ENCODE results near the gene PNPT1. TPM values are rescaled to one million over a fixed set of nuclear protein-coding genes. Genes with fewer than 3 reads are reported as not detected.

The PNPT1 gene
- total and polyA plus RNA-seq, 10 of the 15 experiments (the other 5 are each of a cell fraction or from before 2014, with no cell fraction given): 34.2 to 67.7 (median 43.3) TPM

- intact Hi-C loops (cut with micrococcal nuclease; ENCODE audit: unreplicated experiment): loop anchor here (5.0 to 10.0 kb wide), 3 partner anchors 333 to 1043 kb away; partner anchors contain the start of genes CLHC1 and RPS27A
- peak within 1 kb of the TSS; percentile 98 for H3K9ac ChIP-seq (ENCODE audit: control insufficient read depth, insufficient read depth, low read length)
- peak within 1 kb of the TSS; percentile 94 for H3K27ac ChIP-seq (ENCODE audit: control insufficient read depth, insufficient read depth)
- H4K20me1 ChIP-seq (ENCODE audit: control insufficient read depth, insufficient read depth): 0 out of 2 replicates have a peak, but pooled peaks cover 3% of the 10 kb centered on the region
- no peaks in the 10 kb centered on the region for H3K9me3 ChIP-seq (replicated peaks; ENCODE audit: control insufficient read depth, insufficient read depth, low read length)
- H3K27me3 ChIP-seq (replicated peaks in 1 of 2; ENCODE audit: control insufficient read depth in 2 of 2, insufficient read depth in 2 of 2, low read length in 1 of 2): no peaks in the 10 kb centered on the region
- peak within 1 kb of the TSS; percentile 83 for H3K4me2 ChIP-seq (ENCODE audit: control insufficient read depth, insufficient read depth)
- H2AFZ ChIP-seq (ENCODE audit: control insufficient read depth, low read depth, low read length): peak within 1 kb of the TSS; percentile 90
- WGBS (ENCODE audit: insufficient coverage, insufficient replicate concordance, low lambda C conversion rate, missing lambda C conversion rate): under 1% methylated on average over 82 of the region's 82 CpGs
- H3K4me3 ChIP-seq: peak within 1 kb of the TSS; percentile 89
- DNase-seq (ENCODE audit: low read depth, low spot score) (peak; percentile 98), FAIRE-seq (peak; percentile 99), ATAC-seq (peak; percentile 89)
- H3K36me3 ChIP-seq (ENCODE audit: control insufficient read depth in 2 of 2, insufficient read depth in 2 of 2, low read length in 1 of 2): peaks cover 0 to 13% of the 10 kb centered on the region in 2 experiments; a peak in 1 of 4 replicates
- peaks cover 86% of the 10 kb centered on the region for H3K79me2 ChIP-seq (ENCODE audit: control insufficient read depth, insufficient read depth, low read length)
- RAD21 ChIA-PET (ENCODE audit: unreplicated experiment): interaction anchor here (1.2 to 1.4 kb wide), 2 partner anchors 98 kb away, joined by 5 to 8 read pairs; partner anchors contain the start of gene CFAP36
- in situ Hi-C loops (cut with MboI): no loop called here
- CTCF ChIA-PET: interaction anchor here (0.7 to 1.5 kb wide), 6 partner anchors 18 to 98 kb away, joined by 3 to 4 read pairs (median 3); partner anchors contain the start of gene CFAP36
- POLR2A ChIA-PET: interaction anchor here (0.9 to 3.1 kb wide), 6 partner anchors 8 to 618 kb away, joined by 3 to 23 read pairs (median 4); partner anchors contain the start of gene CFAP36
- TSS peak; percentile 74 for BruUV-seq (replicated peaks)
- SMC1A ChIA-PET (ENCODE audit: uncharacterized antibody, unreplicated experiment): interaction anchor here (0.5 to 2.1 kb wide), 7 partner anchors 9 to 361 kb away, joined by 3 to 9 read pairs (median 3); partner anchors contain the start of gene CFAP36
- peaks cover 3% of the 10 kb centered on the region for H3K4me1 ChIP-seq (ENCODE audit: control insufficient read depth, insufficient read depth, low read length)
- TF ChIP-seq USF1 (IDR thresholded peaks at IDR 0.05; ENCODE audit: borderline replicate concordance, extremely low read length, insufficient read depth, low read depth, low read length) (no peak), POLR2A (IDR thresholded peaks at IDR 0.05; ENCODE audit: low read depth, low read length) (peak; percentile 98), FOS (IDR thresholded peaks at IDR 0.05; ENCODE audit: borderline replicate concordance, extremely low read depth, insufficient read length) (no peak), ZNF622 (IDR thresholded peaks at IDR 0.05) (no peak), YBX1 (IDR thresholded peaks at IDR 0.05) (no peak), SMAD1 (IDR thresholded peaks at IDR 0.05; ENCODE audit: low read depth, partially characterized antibody) (peak; percentile 3), HDAC2 (IDR thresholded peaks at IDR 0.05) (no peak), ZSCAN29 (IDR thresholded peaks at IDR 0.05) (no peak), BCLAF1 (IDR thresholded peaks at IDR 0.05) (no peak), GABPA (IDR thresholded peaks at IDR 0.05; ENCODE audit: low read depth) (peak; percentile 87), IRF4 (IDR thresholded peaks at IDR 0.05; ENCODE audit: low read depth, low read length) (peak; percentile 40; the same call in 1 of the 2 replicates), CEBPB (IDR thresholded peaks at IDR 0.05; ENCODE audit: borderline replicate concordance in 1 of 2, low read depth in 2 of 2, low read length in 2 of 2) (no peak), PAX5 (IDR thresholded peaks at IDR 0.05; ENCODE audit: borderline replicate concordance, low read depth, low read length) (peak; percentile 9; the same call in 1 of the 2 replicates), BHLHE40 (IDR thresholded peaks at IDR 0.05; ENCODE audit: borderline replicate concordance in 1 of 2, low read depth in 2 of 2, low read length in 1 of 2) (peak; percentile 91 to 97), HDAC6 (IDR thresholded peaks at IDR 0.05; ENCODE audit: unreplicated experiment) (no peak), POU2F2 (IDR thresholded peaks at IDR 0.05; ENCODE audit: borderline replicate concordance, low read depth, low read length) (peak; percentile 57; the same call in 1 of the 3 replicates)
- TF ChIP-seq, protein P1, sequence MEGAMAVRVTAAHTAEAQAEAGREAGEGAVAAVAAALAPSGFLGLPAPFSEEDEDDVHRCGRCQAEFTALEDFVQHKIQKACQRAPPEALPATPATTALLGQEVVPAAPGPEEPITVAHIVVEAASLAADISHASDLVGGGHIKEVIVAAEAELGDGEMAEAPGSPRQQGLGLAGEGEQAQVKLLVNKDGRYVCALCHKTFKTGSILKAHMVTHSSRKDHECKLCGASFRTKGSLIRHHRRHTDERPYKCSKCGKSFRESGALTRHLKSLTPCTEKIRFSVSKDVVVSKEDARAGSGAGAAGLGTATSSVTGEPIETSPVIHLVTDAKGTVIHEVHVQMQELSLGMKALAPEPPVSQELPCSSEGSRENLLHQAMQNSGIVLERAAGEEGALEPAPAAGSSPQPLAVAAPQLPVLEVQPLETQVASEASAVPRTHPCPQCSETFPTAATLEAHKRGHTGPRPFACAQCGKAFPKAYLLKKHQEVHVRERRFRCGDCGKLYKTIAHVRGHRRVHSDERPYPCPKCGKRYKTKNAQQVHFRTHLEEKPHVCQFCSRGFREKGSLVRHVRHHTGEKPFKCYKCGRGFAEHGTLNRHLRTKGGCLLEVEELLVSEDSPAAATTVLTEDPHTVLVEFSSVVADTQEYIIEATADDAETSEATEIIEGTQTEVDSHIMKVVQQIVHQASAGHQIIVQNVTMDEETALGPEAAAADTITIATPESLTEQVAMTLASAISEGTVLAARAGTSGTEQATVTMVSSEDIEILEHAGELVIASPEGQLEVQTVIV (IDR thresholded peaks at IDR 0.05; ENCODE audit: borderline replicate concordance, partially characterized antibody): peak; percentile 92
Measured at GRCh38 chr2:55617175-55618024, 76.2 kb downstream of the PNPT1 start, which contains the start of gene PPP4R3B. Gene PPP4R3B (minus strand): TSS chr2:55617622. CDS start chr2:55617285, 337 bp downstream.
